Measurements from ENCODE around the gene SLCO3A1.

DNA sequence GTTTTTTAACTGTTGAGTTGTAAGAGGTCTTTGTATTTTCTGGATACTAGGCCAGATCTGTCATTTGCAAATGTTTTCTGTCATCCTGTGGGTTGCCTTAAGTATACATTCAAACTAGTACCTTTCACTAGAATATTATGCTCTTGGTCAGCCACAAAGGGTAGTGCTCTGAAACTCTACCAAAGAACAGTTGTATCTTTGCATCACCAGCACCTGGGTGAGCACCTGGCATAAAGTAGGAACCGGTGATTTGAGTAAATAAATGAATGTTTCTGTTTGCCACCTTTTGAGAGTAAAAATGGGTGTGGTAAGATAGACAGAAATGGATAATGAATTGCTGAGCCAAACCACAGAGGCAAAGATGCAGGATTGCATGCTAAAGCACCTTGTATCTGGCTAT, 98.7 kb downstream of the SLCO3A1 start:
- no peak for TF ChIP-seq POLR2A (IDR thresholded peaks at IDR 0.05; ENCODE audit: low read length)
- no peak for TF ChIP-seq GATA1 (IDR thresholded peaks at IDR 0.05; ENCODE audit: low read depth, low read length)

All from erythroblast (primary cell).